Progenitor cell of endocrine pancreas (in vitro differentiated cells): ENCODE measurements around the gene SPATA9. TPM values are rescaled to one million over a fixed set of nuclear protein-coding genes. Genes with fewer than 3 reads are reported as not detected.
"Not testable (repeated sequence)": the region's sequence is repeated elsewhere in the genome, so short reads cannot be mapped to it uniquely, and the experiment has no call there.

Experiments used
- DNase-seq: peaks from one replicate; pipeline ENCODE4 v3.0.0; 2021; ENCODE audit warnings: low spot score; ENCODE audit not compliant: unreplicated experiment
- H3K27ac Mint-ChIP-seq: 2 replicates; pipeline ENCODE4 v1.8.0; 2021; ENCODE audit warnings: mild to moderate bottlenecking, moderate library complexity, mixed read lengths
- H3K27me3 Mint-ChIP-seq: 2 replicates; pipeline ENCODE4 v1.8.0; 2021; ENCODE audit warnings: mixed read lengths
- H3K36me3 Mint-ChIP-seq: 2 replicates; pipeline ENCODE4 v1.8.0; 2022; ENCODE audit warnings: mixed read lengths; ENCODE audit not compliant: insufficient read depth
- H3K4me1 Mint-ChIP-seq: 2 replicates; pipeline ENCODE4 v1.8.0; 2021; ENCODE audit warnings: low read depth, mixed read lengths
- H3K4me3 Mint-ChIP-seq: 2 replicates; pipeline ENCODE4 v1.8.0; 2021; ENCODE audit warnings: low read depth, mild to moderate bottlenecking, moderate library complexity, mixed read lengths
- H3K9me3 Mint-ChIP-seq: 2 replicates; pipeline ENCODE4 v1.8.0; 2021; ENCODE audit warnings: low read depth, mixed read lengths
- total RNA-seq: library from RNA; stranded (reverse); gene quantifications from 2 replicates; pipeline ENCODE4 v1.2.1, GENCODE V29; 2021
- TF ChIP-seq, protein P1 (sequence below): fragments of 200-600 bp; sonication (generic); IDR thresholded peaks from one replicate; pipeline ENCODE4 v1.5.0; 2021; ENCODE audit warnings: antibody characterized with exemption, mild to moderate bottlenecking; ENCODE audit not compliant: unreplicated experiment

SPATA9 gene
- total RNA-seq, 1 donor from 2014 or later = not detected

DNA sequence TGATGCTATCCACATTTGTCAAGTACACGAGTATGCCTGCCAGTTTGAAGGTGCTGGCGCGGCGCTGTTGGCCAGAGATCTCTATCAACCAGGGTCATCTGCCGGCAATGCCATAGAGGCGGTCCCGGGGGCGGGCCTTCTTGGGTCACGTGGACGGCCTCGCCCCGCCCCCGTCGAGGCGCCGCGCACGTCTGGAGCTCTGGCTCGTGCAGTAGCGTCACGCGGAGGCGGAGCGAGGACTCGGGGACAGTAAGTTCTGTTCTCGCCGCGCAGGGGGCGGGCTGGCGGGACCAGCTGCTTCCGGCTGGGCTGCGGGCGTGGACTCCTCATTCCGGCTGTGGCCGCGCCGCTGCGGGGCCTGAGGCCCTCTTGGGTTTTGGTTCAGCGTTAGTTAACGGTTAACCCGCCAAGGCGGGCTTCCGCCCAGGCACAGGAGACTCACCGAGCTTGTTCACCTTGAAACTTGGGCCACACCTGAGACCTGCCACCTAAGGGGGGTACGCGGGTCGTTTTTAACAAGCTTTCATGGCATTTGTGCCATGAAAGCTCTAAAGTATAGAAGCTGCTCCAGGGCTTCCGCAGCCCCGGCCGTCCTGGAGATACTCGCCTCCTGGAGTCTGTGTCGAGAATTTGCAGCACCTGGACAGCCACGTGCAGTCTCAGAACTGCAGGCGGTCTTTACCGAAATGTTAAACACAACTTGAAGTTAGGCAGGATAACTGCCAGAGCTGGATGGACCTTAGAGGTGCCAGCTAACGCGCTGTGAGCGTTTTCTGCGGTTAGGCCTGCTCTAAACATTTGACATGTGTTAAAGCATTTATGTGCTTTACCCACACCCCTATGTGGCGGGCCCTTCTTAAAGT, 36.0 kb downstream of the SPATA9 start, which contains the start of gene RFESD:
RFESD (plus strand) TSS at position 209 of the 863 bp plus-strand sequence. CDS start 5,495 bp downstream, outside the sequence.
- DNase-seq = peak; percentile 92
- Mint-ChIP-seq H3K4me3 (peak within 1 kb of the TSS; percentile 78), H3K9me3 (no peaks in the 10 kb centered on the region), H3K27ac (peak within 1 kb of the TSS; percentile 93), H3K36me3 (no peaks in the 10 kb centered on the region), H3K4me1 (peaks cover 9% of the 10 kb centered on the region), H3K27me3 (no peaks in the 10 kb centered on the region)
- TF ChIP-seq, protein P1, sequence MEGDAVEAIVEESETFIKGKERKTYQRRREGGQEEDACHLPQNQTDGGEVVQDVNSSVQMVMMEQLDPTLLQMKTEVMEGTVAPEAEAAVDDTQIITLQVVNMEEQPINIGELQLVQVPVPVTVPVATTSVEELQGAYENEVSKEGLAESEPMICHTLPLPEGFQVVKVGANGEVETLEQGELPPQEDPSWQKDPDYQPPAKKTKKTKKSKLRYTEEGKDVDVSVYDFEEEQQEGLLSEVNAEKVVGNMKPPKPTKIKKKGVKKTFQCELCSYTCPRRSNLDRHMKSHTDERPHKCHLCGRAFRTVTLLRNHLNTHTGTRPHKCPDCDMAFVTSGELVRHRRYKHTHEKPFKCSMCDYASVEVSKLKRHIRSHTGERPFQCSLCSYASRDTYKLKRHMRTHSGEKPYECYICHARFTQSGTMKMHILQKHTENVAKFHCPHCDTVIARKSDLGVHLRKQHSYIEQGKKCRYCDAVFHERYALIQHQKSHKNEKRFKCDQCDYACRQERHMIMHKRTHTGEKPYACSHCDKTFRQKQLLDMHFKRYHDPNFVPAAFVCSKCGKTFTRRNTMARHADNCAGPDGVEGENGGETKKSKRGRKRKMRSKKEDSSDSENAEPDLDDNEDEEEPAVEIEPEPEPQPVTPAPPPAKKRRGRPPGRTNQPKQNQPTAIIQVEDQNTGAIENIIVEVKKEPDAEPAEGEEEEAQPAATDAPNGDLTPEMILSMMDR = peak; percentile 39

DNA sequence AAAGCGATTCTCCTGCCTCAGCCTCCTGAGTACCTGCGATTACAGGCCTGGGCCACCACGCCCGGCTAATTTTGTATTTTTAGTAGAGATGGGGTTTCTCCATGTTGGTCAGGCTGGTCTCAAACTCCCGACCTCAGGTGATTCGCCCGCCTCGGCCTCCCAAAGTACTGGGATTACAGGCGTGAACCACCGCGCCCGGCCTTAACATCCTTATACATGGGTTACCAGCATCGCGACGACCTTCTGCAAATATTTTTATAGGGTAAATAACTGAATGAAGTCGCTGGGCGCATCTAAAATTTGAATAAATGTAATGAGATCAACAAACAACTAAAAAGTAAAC, 36.6 kb downstream of the SPATA9 start:
- H3K27me3 Mint-ChIP-seq, H3K36me3 Mint-ChIP-seq, DNase-seq, H3K9me3 Mint-ChIP-seq, H3K4me1 Mint-ChIP-seq: not testable (repeated sequence)
- peak overlapping the region; percentile 86 for H3K27ac Mint-ChIP-seq
- peak overlapping the region; percentile 78 for H3K4me3 Mint-ChIP-seq

DNA sequence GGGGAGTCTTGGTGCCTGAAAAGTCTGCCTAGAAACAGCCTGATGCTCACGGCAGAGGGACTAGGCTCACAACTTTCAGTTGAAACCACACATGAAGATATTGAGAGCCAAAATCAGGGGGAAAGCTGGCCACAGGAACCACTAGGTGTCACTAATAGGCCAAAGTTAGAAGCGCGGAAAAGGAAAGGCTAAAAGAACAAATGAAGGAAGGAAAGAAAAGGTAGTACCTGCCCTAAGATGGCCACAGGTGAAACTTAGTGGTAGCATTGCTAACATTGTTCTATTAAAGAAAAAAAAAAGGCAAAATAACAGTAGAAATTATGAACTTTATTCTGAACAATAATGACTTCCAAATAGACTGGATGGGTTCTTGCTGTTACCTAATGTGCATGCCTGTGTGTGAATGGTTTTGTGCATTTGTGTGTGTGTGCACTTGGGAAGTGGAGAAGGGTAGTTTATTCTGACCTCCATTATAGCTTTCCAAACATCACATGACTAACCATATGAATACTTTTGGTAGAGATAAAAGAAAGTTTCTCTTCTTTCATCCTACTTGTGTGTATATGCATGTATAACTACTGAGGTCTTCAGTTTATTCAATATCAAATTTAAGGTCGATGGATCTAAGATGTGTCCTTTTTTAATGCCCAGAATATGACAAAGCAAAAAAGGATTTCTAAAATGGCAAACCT, 38.3 kb downstream of the SPATA9 start:
- DNase-seq = no peak
- Mint-ChIP-seq H3K9me3 (no peaks in the 10 kb centered on the region), H3K27ac (no peak overlapping the region), H3K4me3 (no peak overlapping the region), H3K27me3 (no peaks in the 10 kb centered on the region), H3K36me3 (no peaks in the 10 kb centered on the region), H3K4me1 (peaks cover 3% of the 10 kb centered on the region)
- TF ChIP-seq, protein P1 = peak; percentile 72

DNA sequence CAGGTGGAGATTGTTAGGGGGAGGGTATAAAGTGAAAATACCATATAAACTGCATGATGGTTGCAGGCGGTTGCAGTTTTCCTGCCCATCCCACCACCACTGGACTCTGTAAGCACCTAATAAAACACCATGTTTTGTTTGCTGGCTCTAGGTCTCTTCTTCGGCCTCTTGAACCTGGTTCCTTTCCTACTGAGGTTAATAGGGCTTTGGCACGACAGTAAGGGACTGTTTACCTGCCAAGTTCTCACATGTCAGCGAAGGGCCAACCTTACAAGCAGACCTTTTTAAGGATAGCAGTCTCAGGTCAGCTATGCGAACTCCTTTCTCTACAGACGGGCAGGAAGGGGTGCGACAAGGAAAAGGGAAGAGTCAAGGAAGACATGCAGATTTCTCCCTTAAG, 39.6 kb downstream of the SPATA9 start:
- H3K27ac Mint-ChIP-seq = no peak overlapping the region
- no peaks in the 10 kb centered on the region for H3K9me3 Mint-ChIP-seq
- TF ChIP-seq, protein P1 = no peak
- peaks cover 9% of the 10 kb centered on the region for H3K27me3 Mint-ChIP-seq
- no peak overlapping the region for H3K4me3 Mint-ChIP-seq
- H3K36me3 Mint-ChIP-seq = no peaks in the 10 kb centered on the region
- H3K4me1 Mint-ChIP-seq = peaks cover 2% of the 10 kb centered on the region
- no peak for DNase-seq

DNA sequence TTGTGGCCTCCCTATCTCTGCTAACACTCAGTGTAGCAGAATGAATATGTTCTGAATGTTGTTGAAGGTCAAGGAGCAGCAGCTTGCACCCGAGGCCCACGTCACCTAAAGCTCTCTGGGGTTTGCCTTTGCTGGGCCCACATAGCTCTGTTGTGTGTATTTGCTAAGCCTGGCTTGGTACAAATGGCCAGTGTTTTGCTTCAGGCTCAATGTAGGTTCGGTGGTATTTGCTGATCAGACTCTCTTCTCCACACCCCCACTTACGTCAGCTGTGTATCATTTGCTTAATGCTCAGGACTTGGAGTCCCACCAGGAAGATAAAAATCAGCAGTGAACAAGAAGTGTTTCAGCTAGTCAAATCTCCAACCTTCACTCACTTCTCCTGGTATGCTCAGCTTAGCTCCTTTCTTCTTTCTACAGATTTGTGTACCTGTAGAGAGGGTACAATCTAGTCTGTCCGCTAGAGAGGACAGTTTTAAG, 41.0 kb downstream of the SPATA9 start:
- H3K9me3 Mint-ChIP-seq = no peaks in the 10 kb centered on the region
- no peaks in the 10 kb centered on the region for H3K4me1 Mint-ChIP-seq
- H3K36me3 Mint-ChIP-seq = no peaks in the 10 kb centered on the region
- TF ChIP-seq, protein P1 = no peak
- no peak overlapping the region for H3K27ac Mint-ChIP-seq
- H3K27me3 Mint-ChIP-seq = peaks cover 10% of the 10 kb centered on the region
- no peak overlapping the region for H3K4me3 Mint-ChIP-seq
- no peak for DNase-seq
